Right forelimb (tissue), 1 donor: ENCODE results near the gene ADAMTSL4.
"Not testable (repeated sequence)": the region's sequence is repeated elsewhere in the genome, so short reads cannot be mapped to it uniquely, and the experiment has no call there.

ENCODE experiments used
- DNase-seq: peaks from one replicate; pipeline ENCODE4 v3.0.0-alpha.2; 2018

ADAMTSL4 gene

DNA sequence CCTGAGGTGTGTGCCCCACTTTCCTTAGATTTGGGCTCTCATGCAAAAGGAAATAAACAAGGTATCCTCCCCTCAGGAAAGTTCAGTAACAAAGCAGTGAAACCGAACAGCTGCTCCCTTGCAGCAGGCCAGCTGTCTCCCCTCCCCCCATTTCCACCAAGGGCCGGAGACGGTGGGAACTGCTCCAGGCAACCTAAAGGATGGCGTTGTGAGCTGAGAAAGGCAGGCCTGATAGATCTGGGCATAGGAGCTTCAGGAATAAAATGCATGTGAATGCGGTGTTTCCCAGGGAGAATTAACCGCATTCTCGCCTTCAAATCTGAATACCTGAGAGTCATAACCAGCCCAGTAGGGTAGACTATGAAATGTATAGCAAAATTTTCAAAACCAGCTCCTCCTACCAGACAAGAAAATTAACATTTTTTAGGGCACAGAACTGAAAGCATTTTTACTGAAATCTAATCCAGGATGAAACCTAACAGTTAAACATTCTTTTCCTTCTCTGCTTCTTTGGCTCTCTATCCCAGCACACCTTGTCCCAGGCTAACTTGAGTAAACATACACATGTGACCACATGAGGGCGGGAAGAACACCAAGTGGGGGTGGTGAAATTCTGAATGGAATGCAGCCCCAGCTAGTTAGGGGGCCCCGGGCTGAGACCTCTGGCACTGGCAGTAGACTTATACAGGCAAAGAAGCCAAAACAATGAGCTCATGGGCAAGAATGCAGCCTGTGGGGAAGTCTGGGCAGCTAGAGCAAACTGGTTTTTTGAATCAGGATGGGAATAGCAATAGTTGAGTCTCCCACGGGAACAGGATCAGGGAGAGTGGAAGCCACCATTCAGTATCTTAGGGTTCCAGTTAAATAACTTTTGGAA, 18.7 kb downstream of the ADAMTSL4 start:
- peak; percentile 87 for DNase-seq

DNA sequence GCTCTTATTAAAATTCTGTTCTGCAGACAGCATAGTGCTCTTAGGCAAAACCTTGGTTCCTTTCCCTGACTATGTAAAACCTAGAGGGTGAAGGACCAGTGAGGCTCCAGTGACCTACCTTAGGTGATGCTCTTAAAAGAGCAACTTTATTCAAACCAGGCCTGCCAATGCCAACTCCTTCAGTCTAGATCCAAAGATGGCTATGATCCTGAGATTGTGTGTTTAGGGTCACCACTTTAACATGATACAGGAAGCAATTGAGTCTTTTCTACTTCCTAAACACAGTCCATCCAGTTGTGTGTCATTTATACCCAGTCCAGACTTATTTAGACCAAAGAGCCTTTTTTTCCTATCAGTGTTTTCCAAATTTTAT, 19.4 kb downstream of the ADAMTSL4 start:
- DNase-seq, result no peak

DNA sequence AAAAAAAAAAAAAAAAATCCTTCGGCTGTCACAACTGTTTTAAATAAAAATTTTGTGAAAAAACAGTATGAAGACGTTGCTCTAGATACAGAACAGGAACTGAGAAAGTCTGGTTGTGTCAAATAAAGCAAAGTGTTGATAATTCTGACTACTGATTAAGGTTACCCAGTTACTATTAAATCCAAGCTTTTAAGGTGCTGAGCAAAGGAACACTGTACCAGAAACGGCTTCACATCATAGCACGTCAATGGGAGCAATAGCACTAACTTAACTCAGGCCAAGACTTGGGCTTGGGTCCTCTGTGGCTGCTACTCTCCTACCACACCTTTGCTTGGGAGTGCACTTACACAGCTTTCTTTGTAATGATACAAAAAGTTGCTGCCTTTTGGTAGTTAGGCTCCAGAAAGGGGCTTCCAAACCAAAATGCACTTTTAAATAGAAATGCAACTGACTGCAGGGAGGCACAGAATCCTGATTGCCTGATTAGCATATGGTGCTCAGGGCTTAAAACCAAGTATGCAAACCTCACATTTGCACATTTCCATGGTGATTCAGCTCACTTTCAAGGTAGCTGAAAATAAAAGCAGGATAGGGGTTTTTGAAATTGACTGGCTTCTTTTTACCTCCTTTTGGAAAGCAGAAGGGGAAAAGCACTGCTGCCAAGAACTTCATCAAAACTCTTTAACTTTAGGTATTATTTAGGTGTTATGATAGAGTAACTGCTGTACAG, 23.9 kb downstream of the ADAMTSL4 start:
- peak; percentile 31 for DNase-seq

DNA sequence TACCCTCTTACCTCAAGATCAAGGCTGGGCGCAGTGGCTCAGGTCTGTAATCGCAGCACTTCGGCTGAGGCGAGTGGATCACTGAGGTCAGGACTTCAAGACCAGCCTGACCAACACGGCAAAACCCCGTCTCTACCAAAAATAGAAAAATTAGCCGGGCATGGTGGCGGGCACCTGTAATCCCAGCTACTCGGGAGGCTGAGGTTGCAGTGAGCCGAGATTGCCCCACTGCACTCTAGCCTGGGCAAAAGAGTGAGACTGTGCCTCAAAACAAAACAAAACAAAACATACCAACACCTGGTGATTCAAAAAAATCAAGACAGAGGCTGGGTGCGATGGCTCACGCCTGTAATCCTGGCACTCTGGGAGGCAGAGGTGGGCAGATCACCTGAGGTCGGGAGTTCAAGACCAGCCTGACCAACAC, 24.5 kb downstream of the ADAMTSL4 start:
- DNase-seq, result peak; percentile 37

DNA sequence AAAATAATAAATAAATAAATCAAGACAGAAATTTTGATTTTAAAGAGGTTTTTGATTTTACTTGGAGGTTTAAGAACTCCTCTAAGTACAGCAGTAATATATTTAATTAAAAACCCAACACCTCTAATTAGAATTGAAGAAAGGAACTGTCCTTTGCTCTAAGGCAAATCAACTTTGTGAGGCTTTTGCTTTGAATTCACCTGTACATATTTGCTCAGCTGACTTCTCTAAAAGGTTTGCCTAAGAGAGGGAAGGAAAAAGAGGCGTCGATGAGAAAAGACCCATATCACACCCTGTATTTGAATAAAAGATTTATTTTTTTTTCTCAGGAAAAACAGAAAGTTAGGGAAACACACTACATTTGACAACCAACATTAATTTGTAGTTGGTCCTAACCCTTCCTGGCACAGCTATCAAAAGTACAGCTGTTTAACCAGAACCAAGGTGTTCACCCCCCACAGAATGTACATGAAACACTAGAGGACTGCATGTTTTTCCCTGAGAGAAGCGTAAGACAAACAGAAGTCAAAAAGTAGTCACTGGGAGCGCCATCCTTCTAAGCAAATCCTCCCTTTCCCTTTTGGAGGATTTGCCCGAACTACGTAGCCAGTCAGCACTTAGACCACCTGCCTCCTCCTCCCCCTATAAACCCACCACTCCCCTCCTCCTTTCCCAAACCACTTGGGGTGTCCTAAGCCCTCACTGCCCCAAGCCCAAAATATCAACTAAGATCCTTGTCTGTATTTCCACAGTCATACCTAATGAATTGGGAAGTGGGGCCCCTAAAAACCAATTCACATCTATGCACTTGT, 25.3 kb downstream of the ADAMTSL4 start:
- peak; percentile 37 for DNase-seq

DNA sequence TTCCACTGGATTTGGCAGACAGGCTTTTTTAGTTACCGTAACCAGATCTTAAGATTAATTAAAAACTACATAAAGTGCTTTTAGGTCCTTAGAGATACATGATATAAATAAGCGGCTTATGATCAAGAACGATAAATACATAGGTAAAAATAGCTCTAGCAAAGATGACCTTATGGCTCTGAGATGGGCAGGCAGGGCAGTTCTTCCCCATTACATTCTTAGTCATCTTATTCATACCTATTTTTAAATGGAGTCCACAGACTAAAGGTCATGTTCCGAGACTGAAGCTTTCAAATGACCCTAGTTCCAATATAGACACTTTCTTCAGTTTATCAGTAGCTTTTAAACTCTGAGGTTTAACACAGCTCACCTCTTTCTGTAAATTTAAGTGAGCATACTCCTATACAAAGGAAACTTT, 25.9 kb downstream of the ADAMTSL4 start:
- no peak for DNase-seq

DNA sequence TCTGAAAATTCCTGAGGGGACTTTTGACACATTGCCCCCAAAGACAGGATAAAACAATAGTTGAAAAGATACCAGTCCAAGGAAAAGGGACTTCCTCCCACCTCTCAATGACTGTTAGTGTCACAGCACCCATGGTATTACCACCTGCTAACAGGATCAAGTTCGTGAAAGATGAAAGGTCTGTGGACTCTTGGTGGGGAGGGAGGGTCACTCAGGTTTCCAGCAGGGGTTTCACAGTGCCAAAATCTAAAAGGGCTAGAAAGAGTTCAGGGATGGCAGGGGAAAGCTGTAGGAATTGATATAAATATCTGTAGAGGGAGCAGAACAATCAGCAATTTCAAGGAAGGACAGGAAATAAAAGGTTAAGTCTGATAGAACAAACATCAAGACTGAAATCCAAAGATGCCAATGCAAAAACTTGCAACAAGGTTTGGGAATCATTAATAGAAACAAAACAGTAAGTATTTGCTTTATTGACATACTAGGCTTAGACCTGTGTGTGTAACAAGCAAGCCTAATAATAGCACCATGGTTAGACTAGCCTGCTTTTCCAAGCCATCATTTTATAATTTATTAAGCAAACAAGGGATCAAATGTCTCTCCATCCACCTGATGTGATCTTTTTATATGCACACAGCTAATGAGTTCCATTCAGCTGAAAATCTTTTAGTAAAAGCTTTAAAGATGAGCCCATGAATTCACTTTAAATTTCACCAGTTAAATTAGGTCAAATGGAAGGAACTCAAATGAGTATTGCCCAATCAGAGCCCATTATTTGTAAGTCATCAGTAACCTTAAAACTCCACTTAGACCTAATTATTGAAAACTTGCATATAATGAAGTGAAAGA, 26.5 kb downstream of the ADAMTSL4 start:
- no peak for DNase-seq

DNA sequence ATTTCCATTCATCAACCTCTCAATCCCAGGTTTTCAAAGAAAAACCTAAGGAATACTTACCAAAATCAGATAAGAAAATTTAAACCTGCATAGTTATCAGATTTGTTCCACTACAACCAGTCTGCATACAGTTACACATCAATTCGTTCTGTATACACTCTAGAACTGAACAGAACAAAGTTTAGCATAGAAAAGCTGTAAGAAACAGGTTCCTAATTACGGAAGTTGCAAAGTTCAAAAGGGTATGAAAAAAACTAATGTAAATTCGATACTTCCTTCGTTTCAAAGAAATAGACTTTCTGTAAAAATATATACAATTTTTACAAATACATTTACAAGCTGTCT, 27.1 kb downstream of the ADAMTSL4 start:
- DNase-seq, result no peak

DNA sequence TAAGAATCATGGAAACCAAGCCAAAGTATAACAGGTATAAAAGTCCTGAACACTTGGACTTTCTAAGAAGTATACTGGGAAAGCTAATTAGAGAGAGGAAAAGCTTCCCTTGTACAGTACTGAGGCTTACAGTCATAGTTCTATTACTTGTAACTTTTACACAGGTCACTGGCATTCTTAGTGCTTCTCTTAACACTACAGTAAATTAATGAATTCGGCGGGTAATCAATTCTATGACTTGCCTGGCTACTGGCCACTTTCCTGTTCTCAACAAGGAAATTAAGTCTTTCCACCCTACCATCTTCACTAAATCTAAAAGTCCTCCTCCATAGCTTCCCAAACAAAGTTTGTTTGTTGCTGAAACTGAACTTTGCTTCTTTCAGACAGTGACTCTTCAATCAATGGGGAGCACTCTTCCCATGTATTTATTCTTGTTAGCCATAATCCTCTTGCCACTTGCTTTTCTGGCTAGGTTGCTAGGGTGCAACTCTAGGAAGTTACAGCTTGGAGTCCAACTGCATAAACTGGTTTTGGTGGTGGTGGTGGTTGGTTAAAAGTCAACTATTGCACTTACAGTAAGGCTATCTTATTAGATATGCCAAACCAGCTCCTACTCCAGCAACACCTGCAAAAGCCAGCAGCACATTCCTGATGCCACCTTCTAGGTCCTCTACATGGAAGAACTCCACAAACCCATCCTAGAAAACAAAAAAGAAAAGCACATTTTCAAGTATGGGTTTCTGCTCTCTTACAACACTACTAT, 27.8 kb downstream of the ADAMTSL4 start:
- no peak for DNase-seq

DNA sequence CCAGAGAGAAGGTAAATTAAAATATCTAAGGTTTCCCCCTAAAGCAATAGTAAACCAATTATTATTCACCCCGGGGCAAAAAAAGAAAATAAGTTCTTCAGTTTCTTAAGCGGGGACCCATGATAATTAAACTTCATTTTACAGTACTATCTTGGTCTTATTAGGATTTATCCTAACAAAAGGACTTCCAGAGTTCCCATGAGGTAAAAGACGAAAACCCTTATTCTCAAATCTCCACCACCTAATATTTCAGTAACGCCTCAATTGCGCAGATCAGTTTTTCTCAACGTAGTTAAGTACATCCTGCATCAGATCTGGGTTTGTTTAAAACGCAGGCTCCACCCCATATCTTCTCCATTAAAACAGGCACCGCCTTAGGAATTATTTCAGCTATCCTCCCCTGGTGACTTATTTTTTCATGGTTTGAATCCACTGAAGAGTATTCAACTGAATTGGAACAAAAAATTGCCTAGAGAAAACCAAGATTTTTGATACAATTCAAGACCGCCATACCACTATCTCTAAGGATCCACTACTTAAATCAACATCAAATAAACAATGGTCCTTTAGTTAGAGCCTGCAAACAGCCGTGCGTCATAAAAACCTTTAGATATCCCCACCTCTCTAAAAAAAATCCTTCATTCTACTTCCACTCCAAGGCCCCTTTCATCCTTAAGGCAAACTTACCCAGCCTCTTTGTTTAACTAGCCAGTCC, 28.5 kb downstream of the ADAMTSL4 start:
- DNase-seq, result no peak

DNA sequence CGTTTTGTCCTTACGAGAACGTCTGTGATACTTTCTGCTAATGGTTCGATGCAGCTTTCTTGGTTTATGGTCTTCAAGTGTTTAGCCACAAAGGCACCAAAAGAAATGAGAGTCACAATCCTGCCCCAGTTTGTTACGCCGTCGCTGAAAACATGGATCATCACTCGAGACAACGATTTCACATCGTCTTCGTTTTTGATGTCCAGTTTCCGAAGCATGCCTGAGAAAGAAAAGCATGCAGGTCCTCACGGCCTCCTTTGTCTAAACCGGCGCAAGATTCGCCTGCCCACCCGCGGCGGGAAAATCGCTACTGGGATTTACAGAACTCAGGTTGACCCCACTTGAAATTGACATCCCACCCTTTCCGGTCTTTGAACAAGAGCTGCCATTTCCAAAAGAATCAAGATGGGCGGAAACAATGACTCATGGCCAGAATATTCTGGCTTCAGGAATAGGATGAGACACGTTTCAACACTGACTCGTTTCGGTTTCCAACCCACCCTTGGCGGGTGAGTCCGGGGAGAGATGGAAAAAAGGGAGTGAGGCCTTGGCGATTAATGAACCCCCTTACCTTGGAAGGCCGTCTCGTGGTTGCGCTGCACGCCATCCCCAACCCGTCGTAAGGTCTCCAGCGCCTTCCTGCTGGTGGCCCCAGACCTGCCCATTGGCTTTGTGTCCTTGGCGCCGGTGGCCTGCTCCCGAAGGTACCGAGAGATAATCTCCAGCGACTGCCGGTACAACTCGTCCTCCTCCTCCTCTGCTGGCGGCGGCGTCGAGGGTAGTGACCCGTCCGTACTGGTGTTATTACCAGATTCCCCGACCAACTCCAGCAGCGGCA, 29.3 kb downstream of the ADAMTSL4 start:
- DNase-seq, result peak; percentile 81

DNA sequence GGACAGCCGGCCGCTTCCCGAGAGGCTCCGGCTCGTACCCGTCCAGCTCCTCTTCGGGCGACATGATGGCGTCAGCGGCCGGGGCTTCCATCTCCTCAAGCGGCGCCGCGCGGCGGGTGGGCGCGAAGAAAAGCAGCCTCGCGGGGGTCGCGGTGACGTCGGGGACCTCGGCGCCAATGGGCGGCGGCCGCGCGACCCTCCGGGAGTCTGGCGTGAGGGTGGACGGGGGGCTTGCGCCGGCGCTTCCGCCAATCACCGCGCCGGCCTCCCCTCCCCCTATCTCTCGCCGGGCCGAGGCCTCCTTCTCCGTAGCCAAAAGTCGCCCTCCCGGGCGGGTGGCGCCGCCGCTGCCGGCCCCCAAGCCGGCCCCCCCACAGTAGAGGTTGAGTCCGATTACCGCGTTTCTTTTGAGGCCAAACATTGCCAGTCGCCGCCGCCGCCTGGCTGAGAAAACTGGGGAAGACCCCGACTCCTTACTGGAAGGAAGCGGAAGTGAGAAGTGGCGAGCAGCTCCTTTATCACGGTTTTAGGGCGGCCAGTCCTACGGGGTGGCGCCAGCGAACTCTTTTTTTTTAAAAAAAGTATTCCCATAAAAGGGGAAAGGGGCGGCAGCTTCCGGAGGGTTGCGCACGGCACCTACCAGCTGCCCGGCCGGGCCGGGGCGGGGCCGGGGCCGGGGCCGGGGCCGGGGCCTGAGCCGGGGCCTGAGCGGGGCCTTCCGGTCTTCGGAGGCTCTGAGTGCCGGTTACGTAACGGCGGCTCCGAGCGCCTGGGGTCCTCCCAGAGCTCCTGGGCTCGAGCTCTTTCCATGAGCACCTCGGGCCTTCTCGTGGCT, 30.1 kb downstream of the ADAMTSL4 start, which contains the start of gene MCL1:
Gene MCL1, minus strand, starts transcription at position 501 of the 835 bp plus-strand sequence. Its CDS starts 80 bp downstream, at position 421.
- peak; percentile 95 for DNase-seq

DNA sequence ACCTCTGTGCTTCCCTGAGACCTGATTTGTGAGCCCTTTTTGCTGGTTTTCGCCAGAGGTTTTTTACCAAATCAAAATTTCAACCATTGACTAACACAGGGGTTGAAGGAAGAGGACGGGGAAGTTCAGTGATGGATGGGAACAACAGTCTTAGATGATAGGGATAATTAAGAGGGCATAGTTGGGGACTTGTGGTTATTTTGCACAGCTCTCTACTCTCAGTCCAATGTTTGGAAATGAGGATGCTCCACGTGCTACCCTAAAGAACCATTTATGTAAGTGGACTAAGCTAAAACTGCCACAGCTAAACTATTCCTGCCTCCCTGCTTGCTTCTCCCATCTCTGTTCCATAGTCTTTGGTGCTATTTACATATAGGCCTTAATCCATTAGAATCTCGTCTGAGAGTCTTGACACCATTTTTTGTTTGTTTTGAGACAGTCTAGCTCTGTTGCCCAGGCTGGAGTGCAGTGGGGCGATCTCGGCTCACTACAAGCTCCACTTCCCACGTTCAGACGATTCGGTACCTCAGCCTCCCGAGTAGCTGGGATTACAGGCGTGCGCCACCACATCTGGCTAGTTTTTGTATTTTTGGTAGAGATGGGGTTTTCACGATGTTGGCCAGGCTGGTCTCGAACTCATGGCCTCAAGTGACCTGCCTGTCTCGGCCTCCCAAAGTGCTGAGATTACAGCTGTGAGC, 30.9 kb downstream of the ADAMTSL4 start:
- no peak for DNase-seq

DNA sequence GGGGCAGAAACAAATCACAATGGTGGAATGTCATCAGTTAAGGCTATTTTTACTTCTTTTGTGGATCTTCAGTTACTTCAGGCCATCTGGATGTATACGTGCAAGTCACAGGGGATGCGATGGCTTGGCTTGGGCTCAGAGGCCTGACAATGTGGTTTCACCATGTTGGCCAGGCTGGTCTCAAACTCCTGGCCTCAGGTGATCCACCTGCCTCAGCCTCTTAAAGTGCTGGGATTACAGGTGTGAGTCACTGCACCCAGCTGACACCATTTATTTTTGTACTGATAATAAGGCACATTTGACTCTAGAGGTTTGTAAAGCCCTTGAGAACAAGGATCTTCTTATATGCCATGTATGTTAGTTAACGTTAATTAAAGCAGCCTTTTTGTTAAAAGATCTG, 31.8 kb downstream of the ADAMTSL4 start:
- DNase-seq, result not testable (repeated sequence)

DNA sequence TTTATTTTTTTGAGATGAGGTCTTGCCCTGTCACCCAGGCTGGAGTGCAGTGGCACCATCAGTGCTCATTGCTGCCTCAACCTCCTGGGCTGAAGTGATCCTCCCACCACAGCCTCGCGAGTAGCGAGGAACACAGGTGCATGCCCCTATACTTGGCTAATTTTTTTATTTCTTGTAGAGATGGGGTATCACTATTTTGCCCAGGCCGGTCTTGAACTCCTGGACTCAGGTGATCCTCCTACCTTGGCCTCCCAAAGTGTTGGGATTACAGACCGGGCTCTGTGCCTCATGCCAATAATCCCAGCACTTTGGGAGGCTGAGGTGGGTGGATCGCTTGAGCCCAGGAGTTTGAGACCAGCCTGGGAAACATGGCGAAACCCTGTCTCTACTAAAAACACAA, 32.2 kb downstream of the ADAMTSL4 start:
- DNase-seq, result not testable (repeated sequence)

DNA sequence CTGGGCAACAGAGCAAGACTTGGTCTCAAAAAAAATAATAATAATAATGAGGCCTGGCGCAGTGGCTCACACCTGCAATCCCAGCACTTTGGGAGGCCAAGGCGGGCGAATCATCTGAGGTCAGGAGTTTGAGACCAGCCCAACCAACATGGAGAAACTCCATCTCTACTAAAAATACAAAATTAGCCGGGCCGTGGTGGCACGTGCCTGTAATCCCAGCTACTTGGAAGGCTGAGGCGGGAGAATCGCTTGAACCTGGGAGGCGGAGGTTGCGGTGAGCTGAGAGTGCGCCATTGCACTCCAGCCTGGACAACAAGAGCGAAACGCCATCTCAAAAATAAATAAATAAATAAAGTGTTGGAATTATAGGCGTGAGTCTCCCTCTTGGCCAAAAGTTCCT, 32.8 kb downstream of the ADAMTSL4 start:
- DNase-seq, result not testable (repeated sequence)

DNA sequence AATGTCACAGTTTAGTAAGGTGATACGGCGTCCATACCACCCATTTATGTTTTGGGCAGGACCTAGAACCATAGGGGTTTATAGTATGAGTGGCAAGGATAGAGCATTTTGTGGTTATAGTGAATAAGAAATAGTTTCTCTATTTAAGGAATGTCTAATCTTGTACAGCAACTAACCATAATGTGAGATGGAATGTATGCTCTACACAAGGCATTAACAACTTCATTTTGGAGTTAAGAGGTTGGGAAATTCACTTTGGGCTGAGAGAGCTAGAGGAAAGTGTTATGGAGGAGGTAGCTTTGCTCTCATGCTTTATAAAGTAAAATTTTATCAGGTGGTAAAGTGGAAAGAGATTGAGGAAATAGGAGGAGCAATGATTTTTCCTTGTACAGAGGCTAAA, 33.2 kb downstream of the ADAMTSL4 start:
- no peak for DNase-seq
